ENCODE measurements around the gene KRTAP5-2. TPM values are rescaled to one million over a fixed set of nuclear protein-coding genes. Genes with fewer than 3 reads are reported as not detected.

The KRTAP5-2 gene
- total and polyA plus RNA-seq, 2 of the 4 experiments (the other 2 are of a cell fraction): not detected

GRCh38 chr11:1630271-1630670, 32.2 kb upstream of the KRTAP5-2 start:
- no peaks in the 10 kb centered on the region for H3K4me1 ChIP-seq (ENCODE audit: control insufficient read depth, insufficient read depth, low read length)
- no TSS peak for BruUV-seq (replicated peaks)
- H4K20me1 ChIP-seq (ENCODE audit: insufficient read depth, low read length): no peaks in the 10 kb centered on the region; the same call in 1 of the 2 replicates
- ChIA-PET POLR2A (ENCODE audit: unreplicated experiment) (no interaction called here), CTCF (interaction anchor here (1.4 to 1.6 kb wide), 2 partner anchors 22 to 35 kb away, joined by 4 to 5 read pairs; no protein-coding TSS in a partner anchor)
- H3K18ac ChIP-seq (ENCODE audit: low read depth, low read length): no peak overlapping the region
- no peak for ATAC-seq (ENCODE audit: low read depth)
- H4K5ac ChIP-seq (ENCODE audit: low read depth, low read length): no peak overlapping the region
- H3K9me1 ChIP-seq (ENCODE audit: insufficient read depth, low read length): no peaks in the 10 kb centered on the region
- no peaks in the 10 kb centered on the region for H3K36me3 ChIP-seq (ENCODE audit: control insufficient read depth, insufficient read depth, low read length)
- H3K9me3 ChIP-seq (ENCODE audit: control insufficient read depth, insufficient read depth, low read length): no peaks in the 10 kb centered on the region
- WGBS, 2 experiments (ENCODE audit: extremely low coverage in 2 of 2, insufficient read length in 1 of 2): 0% methylated on average over 2 of the region's 2 CpGs; no CpG with 5 or more reads in 1 of the 2 experiments
- H4K8ac ChIP-seq (ENCODE audit: low read depth in 2 of 2, low read length in 2 of 2): no peak overlapping the region
- H2AK9ac ChIP-seq (replicated peaks; ENCODE audit: low read depth, low read length, poor library complexity): no peak overlapping the region
- H2BK5ac ChIP-seq (ENCODE audit: low read depth, low read length, poor library complexity, severe bottlenecking): no peak overlapping the region
- DNase-seq: no peak
- H3K27ac ChIP-seq (ENCODE audit: insufficient read depth, low read length): no peak overlapping the region
- no peak overlapping the region for H3K4ac ChIP-seq (ENCODE audit: low read depth, low read length)
- H2AFZ ChIP-seq (replicated peaks; ENCODE audit: low read length, poor library complexity): no peak overlapping the region
- dilution Hi-C loops (cut with HindIII; ENCODE audit: low sequenced_read_pairs, unreplicated experiment) (no loop called here), in situ Hi-C loops (cut with MboI; ENCODE audit: low sequenced_read_pairs) (no loop called here), intact Hi-C loops (cut with micrococcal nuclease) (no loop called here)
- no peak for TF ChIP-seq SMC3 (IDR thresholded peaks at IDR 0.05; ENCODE audit: low read depth, low read length)
- no peak for TF ChIP-seq MAFK (IDR thresholded peaks at IDR 0.05; ENCODE audit: low read depth, low read length)
- TF ChIP-seq CEBPB (IDR thresholded peaks at IDR 0.05; ENCODE audit: low read depth, low read length): no peak
- no peak for TF ChIP-seq CHD1 (IDR thresholded peaks at IDR 0.05; ENCODE audit: low read depth, low read length)
- no peak for TF ChIP-seq NFE2L2 (IDR thresholded peaks at IDR 0.05; ENCODE audit: low read depth, low read length)
- no peak overlapping the region for H2BK120ac ChIP-seq (ENCODE audit: low read depth, low read length)
- H2AK5ac ChIP-seq (ENCODE audit: low read depth, low read length): no peak overlapping the region
- H3K79me1 ChIP-seq (ENCODE audit: low read depth in 1 of 2, low read length in 2 of 2): no peaks in the 10 kb centered on the region
- H2BK15ac ChIP-seq (ENCODE audit: low read depth, low read length): no peak overlapping the region
- no peak overlapping the region for H3K56ac ChIP-seq (ENCODE audit: extremely low read depth, insufficient read depth, low read length)
- no peak overlapping the region for H4K91ac ChIP-seq (ENCODE audit: insufficient read depth, low read depth, low read length)
- H3K27me3 ChIP-seq (ENCODE audit: control insufficient read depth, insufficient read depth, low read length): peaks cover 65% of the 10 kb centered on the region
- H3K9ac ChIP-seq (ENCODE audit: low read depth, low read length): no peak overlapping the region
- no peak overlapping the region for H2BK20ac ChIP-seq (ENCODE audit: low read depth, low read length)
- no peak overlapping the region for H3K4me2 ChIP-seq (ENCODE audit: low read depth, low read length)
- H3K14ac ChIP-seq (replicated peaks; ENCODE audit: low read depth, low read length): no peak overlapping the region
- no peak overlapping the region for H3K23ac ChIP-seq (ENCODE audit: low read depth, low read length)
- no peak overlapping the region for H3K4me3 ChIP-seq (ENCODE audit: insufficient read depth, low read depth, low read length)
